SK-N-SH (cell line): Measurements from ENCODE around the gene HDLBP.

Source experiments
- CHD2 ChIP-seq: fragments of 150-350 bp; IDR thresholded peaks from 2 replicates; pipeline ENCODE4 v1.6.1; 2018; ENCODE audit warnings: low read length; ENCODE audit not compliant: partially characterized antibody
- ELF1 ChIP-seq: IDR thresholded peaks from 2 replicates; pipeline ENCODE4 v1.4.0; 2012
- FOXM1 ChIP-seq: IDR thresholded peaks from 2 replicates; pipeline ENCODE4 v1.4.0; 2012; ENCODE audit warnings: low read depth, mild to moderate bottlenecking
- NFIC ChIP-seq: IDR thresholded peaks from 2 replicates; pipeline ENCODE4 v1.4.0; 2012; ENCODE audit warnings: borderline replicate concordance
- NRF1 ChIP-seq: IDR thresholded peaks from 2 replicates; pipeline ENCODE4 v1.6.1; 2012; ENCODE audit warnings: low read depth, mild to moderate bottlenecking, low read length
- POLR2AphosphoS5 ChIP-seq: IDR thresholded peaks from 2 replicates; pipeline ENCODE4 v1.6.1; 2012; ENCODE audit warnings: low read depth, low read length
- RXRA ChIP-seq: IDR thresholded peaks from 2 replicates; pipeline ENCODE4 v1.4.0; 2012; ENCODE audit warnings: low read depth, mild to moderate bottlenecking, borderline replicate concordance
- TAF1 ChIP-seq: IDR thresholded peaks from 2 replicates; pipeline ENCODE4 v1.6.1; 2012; ENCODE audit warnings: low read depth, mild to moderate bottlenecking, low read length, moderate library complexity, borderline replicate concordance
- YY1 ChIP-seq: IDR thresholded peaks from 2 replicates; pipeline ENCODE4 v1.4.0; 2012; ENCODE audit warnings: low read depth, mild to moderate bottlenecking
- TF ChIP-seq, protein P1 (sequence below): fragments of 200-600 bp; sonication (generic); IDR thresholded peaks from 2 replicates; pipeline ENCODE4 v1.6.1; 2017; ENCODE audit warnings: antibody characterized with exemption, mild to moderate bottlenecking, moderate library complexity
- TF ChIP-seq, protein P2 (sequence below): IDR thresholded peaks from 2 replicates; pipeline ENCODE4 v1.6.1; 2012; ENCODE audit warnings: mild to moderate bottlenecking, low read depth, low read length, moderate library complexity
- TF ChIP-seq, protein P3 (sequence below): IDR thresholded peaks from 2 replicates; pipeline ENCODE4 v1.4.0; 2012; ENCODE audit warnings: low read depth, borderline replicate concordance

- TF ChIP-seq ELF1 (no peak), YY1 (no peak), NRF1 (no peak), POLR2AphosphoS5 (no peak), CHD2 (no peak), RXRA (no peak), TAF1 (no peak), FOXM1 (no peak), NFIC (no peak)
- TF ChIP-seq, protein P1, sequence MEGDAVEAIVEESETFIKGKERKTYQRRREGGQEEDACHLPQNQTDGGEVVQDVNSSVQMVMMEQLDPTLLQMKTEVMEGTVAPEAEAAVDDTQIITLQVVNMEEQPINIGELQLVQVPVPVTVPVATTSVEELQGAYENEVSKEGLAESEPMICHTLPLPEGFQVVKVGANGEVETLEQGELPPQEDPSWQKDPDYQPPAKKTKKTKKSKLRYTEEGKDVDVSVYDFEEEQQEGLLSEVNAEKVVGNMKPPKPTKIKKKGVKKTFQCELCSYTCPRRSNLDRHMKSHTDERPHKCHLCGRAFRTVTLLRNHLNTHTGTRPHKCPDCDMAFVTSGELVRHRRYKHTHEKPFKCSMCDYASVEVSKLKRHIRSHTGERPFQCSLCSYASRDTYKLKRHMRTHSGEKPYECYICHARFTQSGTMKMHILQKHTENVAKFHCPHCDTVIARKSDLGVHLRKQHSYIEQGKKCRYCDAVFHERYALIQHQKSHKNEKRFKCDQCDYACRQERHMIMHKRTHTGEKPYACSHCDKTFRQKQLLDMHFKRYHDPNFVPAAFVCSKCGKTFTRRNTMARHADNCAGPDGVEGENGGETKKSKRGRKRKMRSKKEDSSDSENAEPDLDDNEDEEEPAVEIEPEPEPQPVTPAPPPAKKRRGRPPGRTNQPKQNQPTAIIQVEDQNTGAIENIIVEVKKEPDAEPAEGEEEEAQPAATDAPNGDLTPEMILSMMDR: no peak
- TF ChIP-seq, protein P2, sequence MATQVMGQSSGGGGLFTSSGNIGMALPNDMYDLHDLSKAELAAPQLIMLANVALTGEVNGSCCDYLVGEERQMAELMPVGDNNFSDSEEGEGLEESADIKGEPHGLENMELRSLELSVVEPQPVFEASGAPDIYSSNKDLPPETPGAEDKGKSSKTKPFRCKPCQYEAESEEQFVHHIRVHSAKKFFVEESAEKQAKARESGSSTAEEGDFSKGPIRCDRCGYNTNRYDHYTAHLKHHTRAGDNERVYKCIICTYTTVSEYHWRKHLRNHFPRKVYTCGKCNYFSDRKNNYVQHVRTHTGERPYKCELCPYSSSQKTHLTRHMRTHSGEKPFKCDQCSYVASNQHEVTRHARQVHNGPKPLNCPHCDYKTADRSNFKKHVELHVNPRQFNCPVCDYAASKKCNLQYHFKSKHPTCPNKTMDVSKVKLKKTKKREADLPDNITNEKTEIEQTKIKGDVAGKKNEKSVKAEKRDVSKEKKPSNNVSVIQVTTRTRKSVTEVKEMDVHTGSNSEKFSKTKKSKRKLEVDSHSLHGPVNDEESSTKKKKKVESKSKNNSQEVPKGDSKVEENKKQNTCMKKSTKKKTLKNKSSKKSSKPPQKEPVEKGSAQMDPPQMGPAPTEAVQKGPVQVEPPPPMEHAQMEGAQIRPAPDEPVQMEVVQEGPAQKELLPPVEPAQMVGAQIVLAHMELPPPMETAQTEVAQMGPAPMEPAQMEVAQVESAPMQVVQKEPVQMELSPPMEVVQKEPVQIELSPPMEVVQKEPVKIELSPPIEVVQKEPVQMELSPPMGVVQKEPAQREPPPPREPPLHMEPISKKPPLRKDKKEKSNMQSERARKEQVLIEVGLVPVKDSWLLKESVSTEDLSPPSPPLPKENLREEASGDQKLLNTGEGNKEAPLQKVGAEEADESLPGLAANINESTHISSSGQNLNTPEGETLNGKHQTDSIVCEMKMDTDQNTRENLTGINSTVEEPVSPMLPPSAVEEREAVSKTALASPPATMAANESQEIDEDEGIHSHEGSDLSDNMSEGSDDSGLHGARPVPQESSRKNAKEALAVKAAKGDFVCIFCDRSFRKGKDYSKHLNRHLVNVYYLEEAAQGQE: no peak
- TF ChIP-seq, protein P3, sequence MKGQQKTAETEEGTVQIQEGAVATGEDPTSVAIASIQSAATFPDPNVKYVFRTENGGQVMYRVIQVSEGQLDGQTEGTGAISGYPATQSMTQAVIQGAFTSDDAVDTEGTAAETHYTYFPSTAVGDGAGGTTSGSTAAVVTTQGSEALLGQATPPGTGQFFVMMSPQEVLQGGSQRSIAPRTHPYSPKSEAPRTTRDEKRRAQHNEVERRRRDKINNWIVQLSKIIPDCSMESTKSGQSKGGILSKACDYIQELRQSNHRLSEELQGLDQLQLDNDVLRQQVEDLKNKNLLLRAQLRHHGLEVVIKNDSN: no peak
These were observed 1.9 kb downstream of the HDLBP start for GRCh38 chr2:241313543-241314095.
